GM10847 (cell line): Measurements from ENCODE around the gene CSF3.

Experiments used
- POLR2A ChIP-seq: IDR thresholded peaks from 2 replicates; pipeline ENCODE4 v1.6.1; 2011; ENCODE audit not compliant: insufficient read length; ENCODE audit errors: extremely low read depth

The CSF3 gene

GRCh38 chr17:40031706-40032105, 16.5 kb downstream of the CSF3 start:
- no peak for TF ChIP-seq POLR2A

DNA sequence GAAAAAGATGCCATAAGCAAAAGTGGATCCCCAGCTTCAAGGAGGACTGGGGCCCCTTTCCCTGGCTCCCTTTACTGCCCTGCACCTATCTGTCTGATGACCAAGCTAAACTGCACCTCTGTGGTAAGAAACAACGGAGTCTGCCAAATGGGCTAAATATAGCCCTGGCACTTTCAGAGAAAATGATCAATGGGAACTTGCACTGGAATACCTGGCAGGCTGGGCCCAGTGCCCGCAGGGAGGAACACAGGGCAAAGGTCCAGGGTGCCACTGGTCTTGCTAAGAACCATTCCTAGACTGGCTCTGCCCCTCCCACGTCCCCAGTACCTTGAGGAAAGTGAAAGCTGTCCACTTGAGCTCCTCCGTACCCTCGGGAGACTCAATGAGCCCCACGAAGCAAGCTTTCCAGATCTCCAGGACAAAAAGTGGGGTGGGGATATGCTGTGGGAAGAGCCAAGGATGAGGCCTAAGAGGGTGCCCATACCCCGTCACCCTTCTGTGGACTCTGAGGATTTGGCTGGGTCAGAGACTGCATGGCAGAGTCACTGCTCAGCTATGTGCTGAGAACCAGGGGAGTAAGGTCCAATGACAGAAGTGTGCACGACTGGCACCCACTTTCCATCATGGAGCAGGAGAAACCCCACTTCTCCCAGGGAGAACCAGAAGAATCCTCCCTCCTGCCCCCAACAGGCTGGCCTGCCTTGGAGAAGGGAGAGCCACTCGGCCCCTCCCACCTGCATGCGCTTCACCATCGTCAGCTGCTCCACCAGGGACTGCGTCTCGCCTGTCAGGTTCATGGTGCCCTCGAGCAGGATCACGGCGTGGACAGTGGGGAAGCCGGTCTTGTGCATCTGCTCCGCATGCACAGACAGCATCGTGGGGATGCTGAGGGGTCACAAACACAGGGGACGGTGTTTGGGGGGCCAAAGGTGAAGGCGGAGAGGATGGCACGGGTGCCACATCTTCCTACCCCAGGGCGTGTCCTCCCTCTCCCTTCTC, 17.4 kb downstream of the CSF3 start:
- no peak for TF ChIP-seq POLR2A

GRCh38 chr17:40033339-40033738, 18.1 kb downstream of the CSF3 start:
- no peak for TF ChIP-seq POLR2A

DNA sequence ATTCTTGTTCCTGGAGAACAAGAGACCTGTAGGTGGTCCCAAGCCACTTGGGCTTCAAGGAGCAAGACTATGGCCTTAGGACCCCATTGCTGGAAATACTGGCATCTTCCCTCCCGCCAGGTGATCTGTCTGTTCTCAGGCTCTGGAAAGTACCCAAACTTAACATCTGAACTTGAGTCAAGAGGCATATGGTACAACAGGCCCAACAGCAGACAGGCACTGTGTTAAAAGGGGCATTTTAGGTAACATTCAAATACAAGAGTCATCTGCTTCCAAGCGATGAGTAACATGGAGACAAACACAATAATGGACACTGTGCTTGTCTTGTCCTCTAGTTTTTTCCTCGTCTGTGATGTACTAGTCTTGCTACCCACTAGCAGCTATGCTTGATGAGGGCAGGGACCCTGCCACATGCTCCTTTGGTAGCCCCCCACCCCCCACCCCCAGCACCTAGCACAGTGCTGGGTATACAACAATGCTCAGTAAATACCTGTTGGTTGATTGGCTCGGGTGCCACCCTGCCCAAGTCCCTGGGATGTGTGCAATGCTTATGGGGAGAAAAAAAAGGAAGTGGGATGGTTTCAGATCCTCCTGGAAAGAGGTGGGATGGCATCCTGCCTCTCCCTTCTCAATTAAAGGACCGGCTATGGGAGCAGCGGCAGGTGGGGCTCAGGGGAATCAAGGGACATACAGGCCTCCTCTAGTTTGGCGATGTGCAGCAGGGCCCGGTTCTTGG, 19.4 kb downstream of the CSF3 start:
- TF ChIP-seq POLR2A = no peak

GRCh38 chr17:40035162-40035559, 19.9 kb downstream of the CSF3 start:
- no peak for TF ChIP-seq POLR2A

DNA sequence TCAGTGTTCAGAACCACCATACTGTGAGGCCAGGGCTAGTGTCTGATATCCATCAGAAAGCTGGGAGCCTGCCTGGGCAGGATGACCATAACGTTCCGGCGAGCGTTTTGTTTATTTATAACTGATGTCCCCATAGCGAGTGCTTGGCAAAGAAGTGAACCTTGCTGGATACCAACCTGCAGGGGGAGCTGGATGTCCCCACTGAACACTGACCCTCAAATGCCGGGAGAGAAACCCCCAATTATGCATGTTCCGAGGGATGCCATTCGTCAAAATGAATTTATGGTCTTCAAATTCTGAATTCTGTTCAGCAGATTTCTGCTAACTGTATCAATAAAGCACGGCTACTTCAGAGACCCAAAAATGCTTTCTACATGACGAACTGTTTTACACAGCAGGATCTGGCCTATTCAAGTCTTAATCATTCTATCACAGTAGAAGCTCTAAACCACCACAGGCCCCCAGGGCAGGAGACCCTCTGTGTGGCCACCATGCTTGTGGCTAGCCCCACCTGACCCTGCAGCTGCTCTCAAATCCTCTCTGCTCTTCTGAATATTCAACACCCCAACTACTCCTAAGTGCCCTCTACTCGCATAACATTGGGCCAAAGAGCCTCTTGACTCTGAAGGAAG, 23.8 kb downstream of the CSF3 start:
- no peak for TF ChIP-seq POLR2A

DNA sequence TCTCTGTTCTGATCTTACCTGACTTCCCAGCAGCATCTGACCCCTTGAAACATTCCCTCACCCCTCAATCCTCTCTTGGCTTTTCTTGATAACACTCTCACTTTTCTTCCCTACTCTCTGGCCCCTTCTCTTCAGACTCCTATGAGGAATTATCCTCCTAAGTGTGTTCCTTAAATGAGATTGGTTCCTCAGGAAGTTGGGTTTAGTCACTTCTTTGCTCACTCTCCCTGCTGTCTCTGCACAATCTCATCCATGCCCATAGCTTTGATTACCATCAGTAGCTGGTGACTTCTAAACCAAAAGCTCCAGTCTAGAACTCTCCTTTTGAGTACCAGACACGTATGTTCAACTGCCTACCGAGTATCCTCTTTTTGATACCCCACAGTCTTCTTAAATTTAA, 26.0 kb downstream of the CSF3 start:
- no peak for TF ChIP-seq POLR2A

DNA sequence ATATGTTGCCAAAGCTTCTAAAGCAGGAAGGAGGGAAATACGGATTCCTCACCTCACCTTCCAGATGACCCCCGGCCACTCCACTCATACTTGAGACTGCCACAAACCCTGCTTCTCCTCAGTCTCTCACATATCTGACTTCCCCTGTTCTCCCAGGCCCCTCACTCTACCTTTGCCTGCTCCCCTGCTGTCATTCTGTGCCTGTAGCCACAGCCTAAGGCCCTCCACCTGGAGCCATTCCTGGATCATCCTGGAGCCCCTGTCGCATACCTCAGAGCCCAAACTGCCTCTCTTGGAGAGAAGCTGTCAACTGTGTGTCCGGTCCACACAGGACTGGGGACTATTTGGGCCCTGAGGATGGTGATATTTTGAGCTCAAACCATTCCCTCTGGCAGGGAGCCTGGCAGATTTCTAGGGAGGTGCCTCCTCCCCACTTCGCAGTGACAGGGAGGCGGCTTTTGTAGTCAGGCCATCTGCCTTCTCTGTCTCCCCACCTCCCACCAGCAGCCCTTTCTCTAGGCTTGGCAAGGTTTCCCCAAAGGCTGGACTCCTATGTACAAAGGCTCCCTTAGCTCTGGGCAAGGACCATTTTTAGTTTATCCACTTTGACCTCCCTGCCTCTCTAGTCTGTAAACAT, 41.3 kb downstream of the CSF3 start:
- TF ChIP-seq POLR2A = no peak

GRCh38 chr17:40058186-40058784, 43.0 kb downstream of the CSF3 start:
- TF ChIP-seq POLR2A = no peak

GRCh38 chr17:40058865-40059264, 43.6 kb downstream of the CSF3 start:
- no peak for TF ChIP-seq POLR2A

DNA sequence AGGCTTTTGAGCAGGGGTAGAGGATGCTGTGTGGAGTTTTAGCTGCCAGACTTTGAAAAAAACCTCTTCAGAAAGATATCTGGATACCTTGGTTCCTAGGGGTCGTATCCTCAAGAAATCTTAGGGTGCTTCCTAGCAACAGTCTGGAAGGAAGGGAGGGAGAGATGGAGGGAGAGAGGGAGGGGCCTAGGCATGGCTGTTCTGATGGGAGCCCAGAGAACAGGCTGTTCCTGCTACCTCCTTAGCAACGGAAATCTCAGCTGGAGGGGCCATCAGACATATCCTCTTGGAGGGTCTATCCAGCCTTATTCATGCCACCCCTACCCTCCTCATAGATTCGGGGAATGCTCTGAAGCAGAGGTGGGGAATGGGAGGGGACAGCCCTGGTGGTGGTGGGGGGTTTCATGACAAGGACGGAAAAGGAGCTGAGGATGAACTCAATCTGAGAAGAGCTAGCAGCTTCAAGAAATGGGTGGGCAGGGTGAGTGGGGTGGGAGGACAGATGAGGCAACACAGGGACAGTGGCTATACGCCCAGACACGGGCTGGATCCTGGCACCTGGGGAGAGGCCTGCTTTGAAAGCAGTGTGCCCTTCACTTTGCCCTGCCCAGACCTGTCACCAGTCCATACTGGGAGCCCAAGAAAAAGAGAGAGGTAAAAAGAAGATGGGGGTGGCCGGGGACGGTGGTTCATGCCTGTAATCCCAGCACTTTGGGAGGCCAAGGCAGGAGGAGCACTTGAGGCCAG, 44.7 kb downstream of the CSF3 start:
- no peak for TF ChIP-seq POLR2A

DNA sequence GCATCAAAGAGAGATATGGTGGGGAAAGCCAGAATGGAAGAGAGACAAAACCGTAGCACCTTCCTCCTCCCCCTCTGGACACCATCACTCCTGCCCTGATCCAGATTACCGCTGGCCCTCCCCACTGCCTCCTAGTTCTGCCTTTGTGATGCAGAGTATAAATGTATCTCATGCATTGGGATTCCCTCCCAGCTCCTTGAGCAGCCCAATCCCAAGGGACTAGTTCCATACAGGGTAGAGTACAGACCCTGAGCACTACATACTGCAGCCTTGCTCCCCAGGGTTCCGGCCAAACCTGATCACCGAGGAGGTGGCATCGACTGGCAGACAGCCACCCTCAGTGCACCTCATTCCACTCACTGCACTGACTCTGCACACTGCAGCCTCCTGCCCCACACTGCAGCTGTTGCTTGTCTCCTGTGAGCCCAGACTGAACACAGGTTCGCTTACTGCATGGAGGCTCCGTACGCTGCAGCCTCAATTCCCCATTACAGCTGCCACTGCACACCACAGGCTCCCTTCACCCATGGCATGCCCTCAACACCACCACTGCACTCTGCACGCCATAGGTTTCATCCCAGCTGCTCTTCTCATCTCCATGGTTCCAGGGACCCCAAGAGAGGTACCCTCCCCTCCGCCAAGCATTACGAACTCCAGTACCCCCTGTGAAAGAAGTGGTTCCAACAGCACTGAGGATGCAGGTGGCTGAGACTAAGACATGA, 45.8 kb downstream of the CSF3 start:
- no peak for TF ChIP-seq POLR2A

DNA sequence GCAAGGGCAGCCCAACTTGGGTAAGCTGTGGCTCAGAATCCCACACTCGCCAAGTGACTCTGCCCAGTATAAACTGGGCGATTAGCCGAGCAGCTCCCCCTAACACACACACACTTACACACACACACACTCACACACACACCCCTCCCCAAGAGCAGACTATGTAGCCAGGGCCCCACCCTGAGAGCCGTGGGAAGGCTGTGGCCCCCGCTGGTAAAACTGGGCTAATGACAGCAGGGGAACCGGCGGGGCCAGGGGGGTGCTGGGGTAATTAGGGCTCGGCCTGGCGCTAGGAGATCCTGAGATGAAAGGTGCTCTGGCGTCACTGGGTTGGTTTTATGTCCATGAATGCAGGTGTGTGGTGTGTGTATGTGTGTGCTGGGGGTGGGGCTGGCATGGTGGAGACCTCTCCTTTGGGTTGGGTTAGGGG, 46.4 kb downstream of the CSF3 start:
- no peak for TF ChIP-seq POLR2A
